Measurements from ENCODE around the gene OR1L1. TPM values are rescaled to one million over a fixed set of nuclear protein-coding genes. Genes with fewer than 3 reads are reported as not detected.

OR1L1 gene, protein sequence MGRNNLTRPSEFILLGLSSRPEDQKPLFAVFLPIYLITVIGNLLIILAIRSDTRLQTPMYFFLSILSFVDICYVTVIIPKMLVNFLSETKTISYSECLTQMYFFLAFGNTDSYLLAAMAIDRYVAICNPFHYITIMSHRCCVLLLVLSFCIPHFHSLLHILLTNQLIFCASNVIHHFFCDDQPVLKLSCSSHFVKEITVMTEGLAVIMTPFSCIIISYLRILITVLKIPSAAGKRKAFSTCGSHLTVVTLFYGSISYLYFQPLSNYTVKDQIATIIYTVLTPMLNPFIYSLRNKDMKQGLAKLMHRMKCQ
- total RNA-seq (2014; rRNA removed; shearing (Covaris generic)), result not detected in 2 replicates

DNA sequence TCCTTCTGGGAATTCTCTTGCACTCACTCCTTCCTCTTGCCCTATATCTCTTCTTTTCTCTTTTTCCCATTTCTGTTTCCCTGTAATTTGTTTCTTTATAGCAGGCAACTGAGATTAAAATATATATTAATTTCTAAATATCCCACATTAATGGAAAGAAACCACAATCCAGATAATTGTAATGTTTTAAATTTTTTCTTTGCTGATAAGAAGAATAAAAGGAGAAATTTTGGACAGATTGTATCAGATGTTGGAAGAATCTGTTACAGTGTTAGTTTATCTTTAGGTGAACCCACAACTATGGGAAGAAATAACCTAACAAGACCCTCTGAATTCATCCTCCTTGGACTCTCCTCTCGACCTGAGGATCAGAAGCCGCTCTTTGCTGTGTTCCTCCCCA is at the start of gene OR1L1:
Gene OR1L1 (plus strand): TSS at position 301 of the 400 bp plus-strand sequence. CDS start 0 bp downstream, at position 301.
- H3K36me3 ChIP-seq (replicated peaks; ENCODE audit: control insufficient read depth, insufficient read depth, low read length), result no peaks in the 10 kb centered on the region

DNA sequence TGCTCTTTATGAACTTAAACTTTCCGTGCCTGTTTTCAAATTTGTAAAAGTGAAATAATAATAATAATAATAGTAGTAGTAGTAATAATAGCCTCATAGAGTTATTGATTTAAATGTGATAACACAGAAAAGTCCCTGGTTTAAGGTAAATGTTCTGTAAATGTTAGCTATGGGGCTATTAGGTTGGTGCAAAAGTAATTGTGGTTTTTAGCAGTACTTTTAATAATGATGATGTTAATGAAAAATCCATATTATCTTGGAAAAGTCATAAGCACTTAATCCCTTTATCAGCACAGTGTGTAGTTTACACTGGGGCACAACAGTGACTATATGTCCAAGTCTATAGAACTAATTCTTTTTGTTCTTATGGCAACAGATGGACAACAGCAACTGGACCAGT is 47.2 kb upstream of the OR1L1 start, which contains the start of gene OR1Q1:
Gene OR1Q1 (plus strand): TSS at position 377 of the 400 bp plus-strand sequence. CDS start 0 bp downstream, at position 377.
- H3K4me3 ChIP-seq (ENCODE audit: insufficient read depth, low read depth, low read length), result no peak within 1 kb of the TSS
- no peak for DNase-seq
- no peaks in the 10 kb centered on the region for H3K27me3 ChIP-seq (ENCODE audit: control insufficient read depth, insufficient read depth, low read length)

More for the DNA sequence above, at the start of gene OR1L1:
- Histone ChIP-seq H3K4me3 (ENCODE audit: insufficient read depth, low read depth, low read length) (no peak within 1 kb of the TSS), H3K27me3 (ENCODE audit: control insufficient read depth, insufficient read depth, low read length) (no peaks in the 10 kb centered on the region)
- DNase-seq, result no peak

DNA sequence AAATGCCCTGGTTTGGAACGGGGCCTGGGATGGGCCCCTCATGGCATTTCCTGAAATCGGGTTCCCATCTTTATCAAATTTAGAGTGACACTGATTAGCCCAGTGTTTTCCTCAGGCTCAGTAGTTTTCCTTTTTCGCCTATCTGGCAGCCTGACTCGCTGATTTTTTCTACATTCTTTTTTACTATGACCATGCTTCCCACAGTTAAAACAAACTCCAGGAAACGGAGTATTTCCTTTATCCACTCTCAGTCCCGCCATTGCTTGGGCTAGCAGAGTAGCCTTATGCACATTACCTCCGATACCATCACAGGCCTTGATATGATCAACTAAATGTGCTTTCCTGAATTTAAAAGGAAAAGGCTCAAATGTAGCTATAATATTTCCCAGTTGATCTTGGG is 41.5 kb upstream of the OR1L1 start:
- no peak for DNase-seq
- Histone ChIP-seq H3K27me3 (ENCODE audit: control insufficient read depth, insufficient read depth, low read length) (no peaks in the 10 kb centered on the region), H3K36me3 (replicated peaks; ENCODE audit: control insufficient read depth, insufficient read depth, low read length) (no peaks in the 10 kb centered on the region), H3K4me3 (ENCODE audit: insufficient read depth, low read depth, low read length) (no peak overlapping the region)

More for the DNA sequence above, 47.2 kb upstream of the OR1L1 start, which contains the start of gene OR1Q1:
- no peaks in the 10 kb centered on the region for H3K36me3 ChIP-seq (replicated peaks; ENCODE audit: control insufficient read depth, insufficient read depth, low read length)

DNA sequence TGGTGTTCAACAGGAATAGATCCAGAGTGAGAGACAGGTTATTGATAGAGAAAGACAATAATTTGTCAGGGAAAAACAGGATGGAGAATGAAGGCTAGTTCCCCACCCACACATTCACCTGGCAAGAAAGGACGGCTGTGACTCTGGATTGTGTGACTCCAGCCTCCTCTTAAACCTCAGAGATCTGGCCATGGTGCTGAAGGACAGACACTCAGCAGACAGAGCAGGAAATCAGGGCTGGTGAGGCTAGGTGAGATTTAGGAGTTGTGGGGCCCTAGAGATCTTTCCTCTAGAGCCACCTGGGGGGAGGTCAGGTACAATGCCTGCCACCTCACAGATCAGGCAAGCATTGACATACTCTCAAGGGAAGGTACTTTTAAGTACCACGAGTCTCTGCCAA is 19.3 kb upstream of the OR1L1 start:
- Histone ChIP-seq H3K27me3 (ENCODE audit: control insufficient read depth, insufficient read depth, low read length) (no peaks in the 10 kb centered on the region; the same call in 1 of the 2 replicates), H3K36me3 (replicated peaks; ENCODE audit: control insufficient read depth, insufficient read depth, low read length) (no peaks in the 10 kb centered on the region), H3K4me3 (ENCODE audit: insufficient read depth, low read depth, low read length) (no peak overlapping the region)
- DNase-seq, result no peak

DNA sequence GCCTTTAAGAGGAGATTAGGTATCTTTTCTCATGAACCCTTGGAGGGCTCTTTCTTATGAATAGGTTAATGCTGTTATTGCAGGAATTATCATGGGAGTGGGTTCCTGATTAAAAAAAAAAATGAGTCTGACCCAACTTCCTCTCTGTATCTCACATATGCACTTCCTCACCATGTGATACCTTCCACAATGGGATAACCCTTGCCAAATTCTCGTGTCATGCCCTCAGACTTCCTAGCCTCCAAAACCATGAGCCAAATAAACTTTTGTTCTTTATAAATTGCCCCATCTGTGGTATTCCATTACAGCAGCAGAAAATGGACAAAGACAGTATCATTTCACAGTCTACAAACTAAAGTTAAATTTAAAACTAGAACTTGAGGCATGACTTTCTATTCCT is 5.1 kb upstream of the OR1L1 start:
- Histone ChIP-seq H3K27me3 (ENCODE audit: control insufficient read depth, insufficient read depth, low read length) (no peaks in the 10 kb centered on the region), H3K4me3 (ENCODE audit: insufficient read depth, low read depth, low read length) (no peak overlapping the region), H3K36me3 (replicated peaks; ENCODE audit: control insufficient read depth, insufficient read depth, low read length) (no peaks in the 10 kb centered on the region)
- DNase-seq, result no peak

DNA sequence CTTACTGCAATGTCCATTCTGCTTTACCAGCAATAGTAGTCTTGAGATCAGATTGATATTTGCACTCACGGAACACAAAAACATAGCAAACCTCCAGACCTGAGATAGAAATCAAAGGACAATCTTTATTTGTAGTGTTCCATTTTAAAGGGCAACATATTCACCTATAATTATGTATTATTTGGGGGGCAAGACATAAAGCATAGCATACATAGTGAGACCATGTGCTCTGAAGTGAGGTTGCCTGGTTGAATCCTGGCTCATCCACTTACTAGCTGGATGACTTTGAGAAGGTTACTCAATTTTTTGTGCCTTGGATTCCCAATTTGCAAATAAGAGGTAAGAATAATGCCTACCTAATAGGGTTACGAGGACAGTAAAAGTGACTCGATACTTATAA is 4.0 kb upstream of the OR1L1 start, which contains the start of gene OR1B1:
Gene OR1B1 (minus strand): TSS at position 101 of the 400 bp plus-strand sequence.
- H3K27me3 ChIP-seq (ENCODE audit: control insufficient read depth, insufficient read depth, low read length), result no peaks in the 10 kb centered on the region
- H3K36me3 ChIP-seq (replicated peaks; ENCODE audit: control insufficient read depth, insufficient read depth, low read length), result no peaks in the 10 kb centered on the region
- no peak for DNase-seq
- no peak within 1 kb of the TSS for H3K4me3 ChIP-seq (ENCODE audit: insufficient read depth, low read depth, low read length)

DNA sequence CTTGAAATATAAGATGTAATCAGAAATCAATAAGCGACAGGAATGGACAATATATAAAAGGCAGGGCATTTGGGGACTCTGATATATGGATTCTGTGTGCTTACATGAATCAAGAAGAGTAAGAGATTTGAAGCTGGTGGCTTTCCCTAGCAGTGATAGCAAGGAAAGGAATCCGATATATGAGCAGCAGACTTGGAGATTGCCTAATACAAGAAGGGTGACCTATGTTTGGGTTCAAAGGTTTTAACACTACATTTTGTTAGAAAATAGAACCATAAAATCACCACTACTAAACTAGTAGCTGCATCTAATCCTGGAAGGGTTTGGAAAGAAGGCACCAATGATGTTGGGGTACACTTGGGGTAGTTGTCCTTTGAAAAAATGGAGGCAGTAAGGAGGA is 11.0 kb downstream of the OR1L1 start:
- H3K27me3 ChIP-seq (ENCODE audit: control insufficient read depth, insufficient read depth, low read length), result no peaks in the 10 kb centered on the region
- no peak for DNase-seq
- H3K4me3 ChIP-seq (ENCODE audit: insufficient read depth, low read depth, low read length), result no peak overlapping the region

DNA sequence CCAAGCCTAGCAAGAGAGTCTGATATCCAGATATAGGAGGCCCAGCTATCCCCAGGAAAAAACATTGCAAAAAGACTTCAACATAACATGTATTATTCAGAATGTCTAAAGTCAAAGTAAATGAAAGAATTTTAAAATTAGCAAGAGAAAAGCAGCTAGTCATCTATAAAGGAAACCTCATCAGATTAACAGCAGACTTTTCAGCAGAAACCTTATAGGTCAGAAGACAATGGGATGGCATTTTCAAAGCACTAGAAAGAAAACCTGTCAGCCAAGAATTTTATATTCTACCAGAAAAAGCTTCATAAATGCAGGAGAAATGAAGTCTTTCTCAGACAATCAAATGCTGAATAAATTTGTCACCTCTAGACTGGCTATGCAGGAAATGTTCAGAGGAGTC is 23.3 kb downstream of the OR1L1 start:
- no peaks in the 10 kb centered on the region for H3K36me3 ChIP-seq (replicated peaks; ENCODE audit: control insufficient read depth, insufficient read depth, low read length)
- no peaks in the 10 kb centered on the region for H3K27me3 ChIP-seq (ENCODE audit: control insufficient read depth, insufficient read depth, low read length)
- H3K4me3 ChIP-seq (ENCODE audit: insufficient read depth, low read depth, low read length), result no peak overlapping the region
- no peak for DNase-seq

More for the DNA sequence above, 11.0 kb downstream of the OR1L1 start:
- H3K36me3 ChIP-seq (replicated peaks; ENCODE audit: control insufficient read depth, insufficient read depth, low read length), result no peaks in the 10 kb centered on the region

DNA sequence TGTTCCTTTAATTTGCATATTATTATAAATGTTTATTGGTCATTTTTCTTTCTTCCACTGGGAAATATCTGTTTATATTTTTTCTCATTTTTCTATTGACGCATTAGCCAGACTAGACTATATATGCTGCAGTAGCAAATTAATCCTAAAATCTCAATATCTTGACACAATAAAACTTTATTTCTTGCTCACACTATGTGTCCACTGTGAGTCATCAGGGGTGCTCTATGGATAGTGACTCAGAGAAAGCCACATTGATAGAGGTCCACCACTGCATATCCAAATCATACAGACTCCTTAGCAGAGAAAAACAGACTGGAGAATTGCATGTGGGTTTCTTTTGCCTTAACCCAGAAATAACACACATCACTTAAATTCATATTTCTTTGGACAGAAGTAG is 34.2 kb downstream of the OR1L1 start:
- Histone ChIP-seq H3K4me3 (ENCODE audit: insufficient read depth, low read depth, low read length) (no peak overlapping the region), H3K36me3 (replicated peaks; ENCODE audit: control insufficient read depth, insufficient read depth, low read length) (no peaks in the 10 kb centered on the region), H3K27me3 (ENCODE audit: control insufficient read depth, insufficient read depth, low read length) (no peaks in the 10 kb centered on the region)
- DNase-seq, result no peak

Other genes with a start within 250 kb of the OR1L1 start
- not detected in 2 replicates for gene OR1J1, start 183.8 kb upstream of the OR1L1 start, total RNA-seq (2014; rRNA removed; shearing (Covaris generic))
- not detected in 2 replicates for gene OR1J2, start 150.9 kb upstream of the OR1L1 start, total RNA-seq (2014; rRNA removed; shearing (Covaris generic))
- gene OR1J4, start 142.6 kb upstream of the OR1L1 start, total RNA-seq (2014; rRNA removed; shearing (Covaris generic)), result not detected in 2 replicates
- gene OR1N1, start 134.4 kb upstream of the OR1L1 start, total RNA-seq (2014; rRNA removed; shearing (Covaris generic)), result 0.15 TPM in 1 of 2 replicates, not detected in the other
- not detected in 2 replicates for gene OR1N2, start 108.6 kb upstream of the OR1L1 start, total RNA-seq (2014; rRNA removed; shearing (Covaris generic))
- not detected in 2 replicates for gene OR1L8, start 78.3 kb upstream of the OR1L1 start, total RNA-seq (2014; rRNA removed; shearing (Covaris generic))
- gene OR1Q1, start 47.0 kb upstream of the OR1L1 start, total RNA-seq (2014; rRNA removed; shearing (Covaris generic)), result not detected in 2 replicates
- gene OR1B1, start 4.1 kb upstream of the OR1L1 start, total RNA-seq (2014; rRNA removed; shearing (Covaris generic)), result not detected in 2 replicates
- gene OR1L3, start 13.4 kb downstream of the OR1L1 start, total RNA-seq (2014; rRNA removed; shearing (Covaris generic)), result not detected in 2 replicates
- not detected in 2 replicates for gene OR1L4, start 62.3 kb downstream of the OR1L1 start, total RNA-seq (2014; rRNA removed; shearing (Covaris generic))
- not detected in 2 replicates for gene OR1L6, start 80.6 kb downstream of the OR1L1 start, total RNA-seq (2014; rRNA removed; shearing (Covaris generic))
- not detected in 2 replicates for gene OR5C1, start 127.2 kb downstream of the OR1L1 start, total RNA-seq (2014; rRNA removed; shearing (Covaris generic))
- not detected in 2 replicates for gene OR1K1, start 138.4 kb downstream of the OR1L1 start, total RNA-seq (2014; rRNA removed; shearing (Covaris generic))
- 18.7 and 24.6 TPM in 2 replicates for gene PDCL, start 166.9 kb downstream of the OR1L1 start, total RNA-seq (2014; rRNA removed; shearing (Covaris generic))
- gene RC3H2, start 243.6 kb downstream of the OR1L1 start, total RNA-seq (2014; rRNA removed; shearing (Covaris generic)), result 21.6 and 28.0 TPM in 2 replicates